HepG2 (cell line): ENCODE measurements around the gene RNF113A.

ENCODE experiments used
- DPF2 ChIP-seq: sonication (generic); formaldehyde crosslinking; IDR thresholded peaks from 2 replicates; pipeline ENCODE4 v1.4.0; 2020; ENCODE audit warnings: mild to moderate bottlenecking, low read depth, missing genetic modification reagents, borderline replicate concordance
- DR1 ChIP-seq: sonication (generic); formaldehyde crosslinking; IDR thresholded peaks from 2 replicates; pipeline ENCODE4 v1.8.0; 2021; ENCODE audit warnings: mild to moderate bottlenecking, missing genetic modification reagents, inconsistent platforms
- EP300 ChIP-seq, 3 experiments: sonication (generic) in 1 of 3; formaldehyde crosslinking in 1 of 3; IDR thresholded peaks; 2 replicates each; pipeline versions ENCODE4 v1.5.1 to v1.6.1; 2011 to 2020; ENCODE audit warnings: low read depth in 2 of 3, low read length in 2 of 3, borderline replicate concordance in 1 of 3, improper control_type of control experiment in 1 of 3, mild to moderate bottlenecking in 1 of 3, missing genetic modification reagents in 1 of 3, moderate library complexity in 1 of 3
- FOXA1 ChIP-seq, 2 experiments: fragments of 450-650 bp in 1 of 2; sonication (generic) in 1 of 2; formaldehyde crosslinking in 1 of 2; IDR thresholded peaks; 2 replicates each; pipeline versions ENCODE4 v1.4.0 to v1.6.1; 2016 to 2020; ENCODE audit warnings: missing genetic modification reagents in 1 of 2
- FOXM1 ChIP-seq: sonication (generic); formaldehyde crosslinking; IDR thresholded peaks from 2 replicates; pipeline ENCODE4 v1.5.0; 2020; ENCODE audit warnings: missing genetic modification reagents
- HOXA7 ChIP-seq: sonication (generic); formaldehyde crosslinking; IDR thresholded peaks from 2 replicates; pipeline ENCODE4 v1.8.1; 2022; ENCODE audit warnings: mild to moderate bottlenecking, missing genetic modification reagents, moderate library complexity
- KDM1A ChIP-seq: IDR thresholded peaks from 2 replicates; pipeline ENCODE4 v1.6.1; 2016; ENCODE audit warnings: missing compliant biosample characterization
- MYPOP ChIP-seq: sonication (generic); formaldehyde crosslinking; IDR thresholded peaks from 2 replicates; pipeline ENCODE4 v1.8.1; 2023; ENCODE audit warnings: mild to moderate bottlenecking, moderate library complexity, missing genetic modification reagents
- POLR2A ChIP-seq, 2 experiments: IDR thresholded peaks; 2 replicates each; pipeline ENCODE4 v1.6.1; 2011; ENCODE audit warnings: low read depth in 2 of 2, low read length in 2 of 2, mild to moderate bottlenecking in 1 of 2, moderate library complexity in 1 of 2; ENCODE audit not compliant: insufficient read depth in 1 of 2
- ZFP36L2 ChIP-seq: sonication (generic); formaldehyde crosslinking; IDR thresholded peaks from 2 replicates; pipeline ENCODE4 v1.4.0; 2020; ENCODE audit warnings: missing genetic modification reagents
- TF ChIP-seq, protein P1 (sequence below): sonication (generic); formaldehyde crosslinking; IDR thresholded peaks from 2 replicates; pipeline ENCODE4 v1.5.0; 2020; ENCODE audit warnings: mild to moderate bottlenecking, missing genetic modification reagents, moderate library complexity

GRCh38 chrX:119895843-119896326 is 24.4 kb upstream of the RNF113A start, which contains the start of gene AKAP14:
- TF ChIP-seq DR1 (CRISPR knock-in tag) (no peak), HOXA7 (CRISPR knock-in tag) (no peak), FOXM1 (CRISPR knock-in tag) (no peak), MYPOP (CRISPR knock-in tag) (no peak), ZFP36L2 (CRISPR knock-in tag) (no peak), DPF2 (no peak), EP300 (IDR thresholded peaks at IDR 0.05; ENCODE audit: low read depth in 2 of 2, low read length in 2 of 2) (no peak), EP300 (CRISPR knock-in tag; IDR thresholded peaks at IDR 0.05; ENCODE audit: borderline replicate concordance) (no peak), POLR2A (IDR thresholded peaks at IDR 0.05; ENCODE audit: insufficient read depth in 1 of 2, low read depth in 2 of 2, low read length in 2 of 2) (no peak), FOXA1 (IDR thresholded peaks at IDR 0.05) (no peak), FOXA1 (CRISPR knock-in tag; IDR thresholded peaks at IDR 0.05) (no peak), KDM1A (no peak)
- TF ChIP-seq, protein P1, sequence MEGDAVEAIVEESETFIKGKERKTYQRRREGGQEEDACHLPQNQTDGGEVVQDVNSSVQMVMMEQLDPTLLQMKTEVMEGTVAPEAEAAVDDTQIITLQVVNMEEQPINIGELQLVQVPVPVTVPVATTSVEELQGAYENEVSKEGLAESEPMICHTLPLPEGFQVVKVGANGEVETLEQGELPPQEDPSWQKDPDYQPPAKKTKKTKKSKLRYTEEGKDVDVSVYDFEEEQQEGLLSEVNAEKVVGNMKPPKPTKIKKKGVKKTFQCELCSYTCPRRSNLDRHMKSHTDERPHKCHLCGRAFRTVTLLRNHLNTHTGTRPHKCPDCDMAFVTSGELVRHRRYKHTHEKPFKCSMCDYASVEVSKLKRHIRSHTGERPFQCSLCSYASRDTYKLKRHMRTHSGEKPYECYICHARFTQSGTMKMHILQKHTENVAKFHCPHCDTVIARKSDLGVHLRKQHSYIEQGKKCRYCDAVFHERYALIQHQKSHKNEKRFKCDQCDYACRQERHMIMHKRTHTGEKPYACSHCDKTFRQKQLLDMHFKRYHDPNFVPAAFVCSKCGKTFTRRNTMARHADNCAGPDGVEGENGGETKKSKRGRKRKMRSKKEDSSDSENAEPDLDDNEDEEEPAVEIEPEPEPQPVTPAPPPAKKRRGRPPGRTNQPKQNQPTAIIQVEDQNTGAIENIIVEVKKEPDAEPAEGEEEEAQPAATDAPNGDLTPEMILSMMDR (CRISPR knock-in tag), result no peak
